ENCODE results near the gene EVX2. TPM values are rescaled to one million over a fixed set of nuclear protein-coding genes. Genes with fewer than 3 reads are reported as not detected.

Gene EVX2
- total and polyA plus RNA-seq, 12 donors: not detected

DNA sequence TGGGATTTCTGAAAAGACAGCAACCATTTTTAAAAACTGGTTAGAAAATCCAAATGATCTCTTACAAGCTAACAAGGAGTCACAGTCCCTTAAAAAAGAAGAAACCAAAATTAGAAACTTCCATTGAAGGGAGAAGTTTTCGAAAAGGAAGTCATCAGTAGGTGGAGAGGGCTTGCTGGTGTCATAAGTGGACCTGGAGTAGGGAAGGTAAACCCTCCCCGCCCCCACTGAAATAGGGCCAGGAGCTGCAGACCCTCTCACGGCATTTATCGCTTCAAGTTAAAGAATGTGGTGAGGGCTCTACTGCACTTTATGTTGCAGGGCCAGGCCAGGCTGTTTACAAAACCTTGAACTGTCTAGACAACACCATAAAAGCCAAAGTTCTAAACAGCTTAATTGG, 26.2 kb upstream of the EVX2 start:
- WGBS, 4 donors: 44 to 55% (median 48%) methylated on average over 4 of the region's 4 CpGs
- TF ChIP-seq POLR2A (IDR thresholded peaks at IDR 0.05): no peak
- TF ChIP-seq, protein P1, sequence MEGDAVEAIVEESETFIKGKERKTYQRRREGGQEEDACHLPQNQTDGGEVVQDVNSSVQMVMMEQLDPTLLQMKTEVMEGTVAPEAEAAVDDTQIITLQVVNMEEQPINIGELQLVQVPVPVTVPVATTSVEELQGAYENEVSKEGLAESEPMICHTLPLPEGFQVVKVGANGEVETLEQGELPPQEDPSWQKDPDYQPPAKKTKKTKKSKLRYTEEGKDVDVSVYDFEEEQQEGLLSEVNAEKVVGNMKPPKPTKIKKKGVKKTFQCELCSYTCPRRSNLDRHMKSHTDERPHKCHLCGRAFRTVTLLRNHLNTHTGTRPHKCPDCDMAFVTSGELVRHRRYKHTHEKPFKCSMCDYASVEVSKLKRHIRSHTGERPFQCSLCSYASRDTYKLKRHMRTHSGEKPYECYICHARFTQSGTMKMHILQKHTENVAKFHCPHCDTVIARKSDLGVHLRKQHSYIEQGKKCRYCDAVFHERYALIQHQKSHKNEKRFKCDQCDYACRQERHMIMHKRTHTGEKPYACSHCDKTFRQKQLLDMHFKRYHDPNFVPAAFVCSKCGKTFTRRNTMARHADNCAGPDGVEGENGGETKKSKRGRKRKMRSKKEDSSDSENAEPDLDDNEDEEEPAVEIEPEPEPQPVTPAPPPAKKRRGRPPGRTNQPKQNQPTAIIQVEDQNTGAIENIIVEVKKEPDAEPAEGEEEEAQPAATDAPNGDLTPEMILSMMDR (IDR thresholded peaks at IDR 0.05): no peak
- peaks cover 0 to 10% of the 10 kb centered on the region in 2 donors for H3K4me1 ChIP-seq (replicated peaks in 1 of 2)
- no peak for DNase-seq
- no peaks in the 10 kb centered on the region for H3K36me3 ChIP-seq (replicated peaks in 1 of 2)
- H3K4me3 ChIP-seq: no peak overlapping the region
- no peaks in the 10 kb centered on the region for H3K9me3 ChIP-seq (replicated peaks in 1 of 3)
- H3K27me3 ChIP-seq: peaks cover 96% of the 10 kb centered on the region
- intact Hi-C loops (cut with DNase I): no loop called here
- H3K27ac ChIP-seq: no peak overlapping the region

DNA sequence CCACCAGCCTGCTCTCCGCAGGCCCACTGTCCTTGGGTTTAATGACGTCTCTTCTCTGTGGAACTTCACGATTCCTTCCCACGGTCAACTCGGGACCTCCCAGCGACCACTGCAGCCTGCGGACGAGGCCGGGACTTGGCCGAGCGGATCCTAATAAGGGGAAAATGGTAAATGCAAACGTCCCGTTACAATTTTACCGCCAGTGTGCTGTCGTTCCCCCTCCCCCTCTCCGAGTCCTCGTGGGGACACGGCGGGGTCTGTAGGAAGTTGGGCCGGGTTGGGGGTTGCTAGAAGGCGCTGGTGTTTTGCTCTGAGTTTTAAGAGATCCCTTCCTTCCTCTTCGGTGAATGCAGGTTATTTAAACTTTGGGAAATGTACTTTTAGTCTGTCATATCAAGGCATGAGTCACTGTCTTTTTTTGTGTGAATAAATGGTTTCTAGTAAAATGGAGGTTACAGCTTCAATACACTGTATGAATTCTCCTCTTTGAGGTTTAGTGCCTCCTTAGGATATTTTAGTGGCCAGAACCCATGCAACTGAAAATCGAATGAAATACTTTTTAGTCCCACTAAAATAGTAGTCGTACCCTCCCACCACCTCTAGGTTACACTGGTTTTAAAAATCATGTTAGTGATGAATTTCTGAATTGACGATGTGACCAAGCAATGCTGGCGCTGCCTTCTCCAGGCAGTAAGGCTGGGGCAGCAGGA, 25.6 kb upstream of the EVX2 start:
- intact Hi-C loops (cut with DNase I): no loop called here
- no peak for DNase-seq
- no peak for TF ChIP-seq POLR2A (IDR thresholded peaks at IDR 0.05)
- TF ChIP-seq, protein P1 (IDR thresholded peaks at IDR 0.05): no peak
- Histone ChIP-seq H3K9me3 (replicated peaks in 1 of 3) (no peaks in the 10 kb centered on the region), H3K27ac (no peak overlapping the region), H3K4me3 (no peak overlapping the region), H3K4me1 (replicated peaks in 1 of 2) (peaks cover 1 to 13% of the 10 kb centered on the region in 2 donors), H3K27me3 (peaks cover 96% of the 10 kb centered on the region), H3K36me3 (replicated peaks in 1 of 2) (no peaks in the 10 kb centered on the region)
- 28 to 29% (median 29%) methylated on average over 23 to 26 of the region's 26 CpGs for WGBS, 4 donors

DNA sequence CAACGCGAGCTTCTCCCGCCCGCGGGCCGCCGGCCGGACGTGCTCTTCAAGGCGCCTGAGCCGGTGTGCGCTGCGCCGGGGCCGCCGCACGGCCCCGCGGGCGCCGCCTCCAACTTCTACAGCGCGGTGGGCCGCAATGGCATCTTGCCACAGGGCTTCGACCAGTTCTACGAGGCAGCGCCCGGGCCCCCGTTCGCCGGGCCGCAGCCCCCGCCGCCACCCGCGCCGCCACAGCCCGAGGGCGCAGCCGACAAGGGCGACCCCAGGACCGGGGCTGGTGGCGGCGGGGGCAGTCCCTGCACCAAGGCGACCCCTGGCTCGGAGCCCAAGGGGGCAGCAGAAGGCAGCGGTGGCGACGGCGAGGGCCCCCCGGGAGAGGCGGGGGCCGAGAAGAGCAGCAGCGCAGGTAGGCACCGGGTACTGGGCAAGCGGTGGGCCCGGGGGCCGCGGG, 24.0 kb upstream of the EVX2 start:
- DNase-seq: peak in 1 of 7 donors; percentile 12
- H3K36me3 ChIP-seq (replicated peaks in 1 of 2): no peaks in the 10 kb centered on the region
- WGBS, 4 donors: 0 to 2% (median 2%) methylated on average over 3 to 59 of the region's 59 CpGs; no CpG with 5 or more reads in 1 of the 4 donors
- no peak overlapping the region for H3K27ac ChIP-seq
- peaks cover 96% of the 10 kb centered on the region for H3K27me3 ChIP-seq
- H3K4me3 ChIP-seq: no peak overlapping the region
- intact Hi-C loops (cut with DNase I): no loop called here
- H3K9me3 ChIP-seq (replicated peaks in 1 of 3): no peaks in the 10 kb centered on the region
- TF ChIP-seq, protein P1 (IDR thresholded peaks at IDR 0.05): no peak
- TF ChIP-seq POLR2A (IDR thresholded peaks at IDR 0.05): no peak
- H3K4me1 ChIP-seq (replicated peaks in 1 of 2): peaks cover 7 to 19% of the 10 kb centered on the region in 2 donors

DNA sequence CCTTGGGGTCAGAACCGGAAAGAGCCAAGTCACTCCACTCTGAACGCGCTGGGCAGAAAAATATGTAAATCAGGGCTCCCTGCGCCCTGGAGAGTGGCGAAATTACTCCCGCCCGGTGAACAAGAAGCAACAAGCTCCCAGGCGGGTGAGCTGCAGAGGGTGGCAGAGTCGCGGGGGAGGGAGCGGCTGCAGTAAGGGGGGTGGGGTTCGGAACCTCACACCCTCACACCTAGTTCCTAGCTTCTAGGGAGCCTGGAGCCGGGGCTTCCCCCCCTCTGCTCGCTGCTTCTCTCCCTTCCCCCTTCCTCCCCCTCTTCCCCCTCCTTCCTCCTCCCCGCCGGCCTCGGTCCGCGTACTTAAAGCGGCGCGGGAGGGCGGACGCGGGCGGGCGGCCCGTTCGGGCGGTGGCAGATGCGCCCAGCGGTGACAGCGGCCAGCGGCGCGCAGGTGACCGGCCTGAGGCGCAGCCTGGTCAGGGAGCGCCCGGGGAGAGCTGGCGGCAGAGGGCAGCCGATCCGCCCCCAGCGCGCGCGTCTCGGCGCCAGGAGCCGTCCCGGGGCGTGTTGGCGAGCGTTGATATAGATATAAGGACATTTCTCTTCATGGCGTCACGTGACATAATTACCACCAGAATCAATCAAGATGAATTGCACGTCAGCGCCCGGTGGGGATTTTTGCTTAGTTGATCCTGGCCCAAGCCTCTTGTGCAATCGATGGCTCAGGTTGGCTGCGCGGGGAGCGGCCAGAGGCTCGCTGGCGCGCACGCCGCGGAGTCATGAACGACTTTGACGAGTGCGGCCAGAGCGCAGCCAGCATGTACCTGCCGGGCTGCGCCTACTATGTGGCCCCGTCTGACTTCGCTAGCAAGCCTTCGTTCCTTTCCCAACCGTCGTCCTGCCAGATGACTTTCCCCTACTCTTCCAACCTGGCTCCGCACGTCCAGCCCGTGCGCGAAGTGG, 23.1 kb upstream of the EVX2 start, which contains the start of gene HOXD11:
TSS of gene HOXD11 (plus strand) at position 700 of the 959 bp plus-strand sequence. CDS start at position 776, 76 bp downstream.
- Histone ChIP-seq H3K4me3 (peak within 1 kb of the TSS in 1 of 4 donors; percentile 4), H3K27ac (no peak within 1 kb of the TSS), H3K4me1 (replicated peaks in 1 of 2) (peaks cover 7 to 19% of the 10 kb centered on the region in 2 donors), H3K9me3 (replicated peaks in 1 of 3) (no peaks in the 10 kb centered on the region), H3K36me3 (replicated peaks in 1 of 2) (no peaks in the 10 kb centered on the region), H3K27me3 (peaks cover 96% of the 10 kb centered on the region)
- no peak for TF ChIP-seq POLR2A (IDR thresholded peaks at IDR 0.05)
- TF ChIP-seq, protein P1 (IDR thresholded peaks at IDR 0.05): no peak
- 4 to 5% (median 4%) methylated on average over 12 to 85 of the region's 85 CpGs for WGBS, 4 donors
- intact Hi-C loops (cut with DNase I): no loop called here
- DNase-seq: peak in 1 of 7 donors; percentile 46

Measured in adrenal gland (tissue), 12 donors.